Measurements from ENCODE around the gene OBSCN.

- TF ChIP-seq CTCF (IDR thresholded peaks at IDR 0.05) (peak; percentile 20 to 53), EP300 (IDR thresholded peaks at IDR 0.05) (no peak)
Observed at GRCh38 chr1:228378090-228378872, 170.4 kb downstream of the OBSCN start.

Data from suprapubic skin (tissue), 3 donors.